ENCODE data around the gene STK40.

DNA sequence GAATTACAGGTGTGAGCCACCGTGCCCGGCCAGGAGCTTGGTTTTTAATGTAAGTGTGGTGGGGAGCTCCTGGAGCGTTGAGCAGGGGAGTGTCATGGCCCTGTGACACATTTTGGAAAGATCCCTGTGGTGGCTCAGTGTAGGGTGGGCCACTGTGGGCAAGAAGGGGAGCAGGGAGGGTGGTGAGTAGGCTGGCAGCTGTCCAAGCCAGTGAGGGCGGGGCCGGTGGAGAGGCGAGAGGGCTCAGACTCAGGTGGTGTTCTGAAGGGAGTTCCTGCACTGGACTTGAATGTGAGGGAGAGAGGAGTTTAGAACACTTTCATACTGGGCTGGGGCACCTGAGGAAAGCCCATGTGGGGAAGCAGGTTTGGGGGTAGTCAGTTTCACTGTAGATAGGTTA, 59.2 kb downstream of the STK40 start:
- TF ChIP-seq TAF1 (IDR thresholded peaks at IDR 0.05; ENCODE audit: low read depth) (no peak), EGR1 (IDR thresholded peaks at IDR 0.05) (no peak), ZBTB7A (IDR thresholded peaks at IDR 0.05; ENCODE audit: low read depth) (no peak), RAD21 (IDR thresholded peaks at IDR 0.05; ENCODE audit: low read depth) (no peak), TCF12 (IDR thresholded peaks at IDR 0.05; ENCODE audit: low read depth) (no peak)
- TF ChIP-seq, protein P1, sequence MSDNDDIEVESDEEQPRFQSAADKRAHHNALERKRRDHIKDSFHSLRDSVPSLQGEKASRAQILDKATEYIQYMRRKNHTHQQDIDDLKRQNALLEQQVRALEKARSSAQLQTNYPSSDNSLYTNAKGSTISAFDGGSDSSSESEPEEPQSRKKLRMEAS (IDR thresholded peaks at IDR 0.05), result no peak
